Gastroesophageal sphincter (tissue), 4 donors: ENCODE measurements around the gene VIPR2. TPM values are rescaled to one million over a fixed set of nuclear protein-coding genes. Genes with fewer than 3 reads are reported as not detected.

Experiments
- ATAC-seq: fragments of 150-250 bp; one replicate; pipeline ENCODE4 v1.9.1; 2016; ENCODE audit warnings: mild to moderate bottlenecking, moderate library complexity
- H3K27ac ChIP-seq, 4 donors: fragments of 200-600 bp; sonication (generic) in 3 of 4; 1 replicate in 3 of 4; 2 replicates in 1 of 4; pipeline ENCODE4 v1.5.1; 2016 to 2019
- H3K27me3 ChIP-seq: fragments of 200-600 bp; sonication (generic); one replicate; pipeline ENCODE4 v1.5.1; 2019
- H3K36me3 ChIP-seq, 2 donors: fragments of 200-600 bp; sonication (generic); one replicate each; pipeline ENCODE4 v1.5.1; 2019; ENCODE audit warnings: control low read depth in 1 of 2
- H3K4me1 ChIP-seq, 3 donors: fragments of 200-600 bp; sonication (generic); 1 replicate in 2 of 3; 2 replicates in 1 of 3; pipeline ENCODE4 v1.5.1; 2016 to 2019; ENCODE audit warnings: control low read depth in 2 of 3
- H3K4me3 ChIP-seq, 2 donors: fragments of 200-600 bp; sonication (generic); one replicate each; pipeline ENCODE4 v1.5.1; 2019; ENCODE audit warnings: mild to moderate bottlenecking in 1 of 2, moderate library complexity in 1 of 2
- H3K9me3 ChIP-seq, 3 donors: fragments of 200-600 bp; sonication (generic); one replicate each; pipeline ENCODE4 v1.5.1; 2017 to 2019; ENCODE audit warnings: control low read depth in 2 of 3
- CTCF ChIP-seq, 4 experiments: fragments of 200-600 bp in 2 of 4; fragments of 450-650 bp in 2 of 4; sonication (generic) in 1 of 4; IDR thresholded peaks; one replicate each; pipeline ENCODE4 v1.5.1; 2017 to 2019; ENCODE audit warnings: antibody characterized with exemption in 4 of 4, mild to moderate bottlenecking in 2 of 4, moderate library complexity in 2 of 4
- EP300 ChIP-seq: sonication (generic); formaldehyde crosslinking; IDR thresholded peaks from one replicate; pipeline ENCODE4 v1.6.1; 2017; ENCODE audit warnings: antibody characterized with exemption, mild to moderate bottlenecking
- POLR2A ChIP-seq, 2 donors: fragments of 450-650 bp; IDR thresholded peaks; one replicate each; pipeline ENCODE4 v1.6.1; 2017; ENCODE audit warnings: antibody characterized with exemption in 2 of 2, mild to moderate bottlenecking in 2 of 2, moderate library complexity in 1 of 2
- POLR2AphosphoS5 ChIP-seq: sonication (generic); formaldehyde crosslinking; IDR thresholded peaks from one replicate; pipeline ENCODE4 v1.6.1; 2017; ENCODE audit warnings: antibody characterized with exemption
- WGBS, 2 donors: methylation state at CpG; one replicate each; pipeline ENCODE4 v1.1.5; 2018; ENCODE audit warnings: low coverage in 1 of 2; 5-methylcytosine and 5-hydroxymethylcytosine counted together
- total RNA-seq, 4 donors: library from RNA; depleted of rRNA; stranded (reverse); fragments of >200 nt; gene quantifications; one replicate each; pipeline ENCODE4 v1.1.0, GENCODE V29; 2016

The VIPR2 gene
- total RNA-seq, 4 donors from 2014 or later: 13.3 to 52.5 (median 27.4) TPM

- H3K4me1 ChIP-seq: peaks cover 0 to 11% (median 0%) of the 10 kb centered on the region in 3 donors
- 82% methylated on average over 3 of the region's 12 CpGs; no CpG with 5 or more reads in 1 of the 2 donors for WGBS, 2 donors
- no peak for ATAC-seq
- no peak overlapping the region for H3K27ac ChIP-seq
- peaks cover 93% of the 10 kb centered on the region for H3K27me3 ChIP-seq
- H3K9me3 ChIP-seq: peaks cover 0 to 19% (median 0%) of the 10 kb centered on the region in 3 donors
- no peaks in the 10 kb centered on the region for H3K36me3 ChIP-seq
- H3K4me3 ChIP-seq: no peak overlapping the region
- TF ChIP-seq EP300 (no peak), CTCF (IDR thresholded peaks at IDR 0.05) (no peak), POLR2A (IDR thresholded peaks at IDR 0.05) (no peak), POLR2AphosphoS5 (no peak)
Measured at GRCh38 chr7:158993591-158993990, 151.1 kb downstream of the VIPR2 start.

- 23% methylated on average over 8 of the region's 28 CpGs; no CpG with 5 or more reads in 1 of the 2 donors for WGBS, 2 donors
- H3K4me3 ChIP-seq: no peak overlapping the region
- peaks cover 0 to 19% (median 0%) of the 10 kb centered on the region in 3 donors for H3K9me3 ChIP-seq
- H3K4me1 ChIP-seq: peaks cover 0 to 11% (median 0%) of the 10 kb centered on the region in 3 donors
- no peaks in the 10 kb centered on the region for H3K36me3 ChIP-seq
- ATAC-seq: no peak
- H3K27me3 ChIP-seq: peaks cover 95% of the 10 kb centered on the region
- TF ChIP-seq EP300 (no peak), POLR2AphosphoS5 (no peak), POLR2A (IDR thresholded peaks at IDR 0.05) (no peak), CTCF (IDR thresholded peaks at IDR 0.05) (no peak)
- no peak overlapping the region for H3K27ac ChIP-seq
Measured at GRCh38 chr7:158992759-158993158, 151.9 kb downstream of the VIPR2 start.

- Histone ChIP-seq H3K4me3 (no peak overlapping the region), H3K27me3 (peaks cover 87% of the 10 kb centered on the region), H3K4me1 (peaks cover 0 to 4% (median 0%) of the 10 kb centered on the region in 3 donors), H3K36me3 (no peaks in the 10 kb centered on the region), H3K27ac (no peak overlapping the region), H3K9me3 (peaks cover 0 to 19% (median 0%) of the 10 kb centered on the region in 3 donors)
- no peak for ATAC-seq
- WGBS, 2 donors: 33 to 58% methylated on average over 2 to 8 of the region's 21 CpGs
- TF ChIP-seq EP300: no peak
- TF ChIP-seq POLR2A (IDR thresholded peaks at IDR 0.05): no peak
- TF ChIP-seq POLR2AphosphoS5: no peak
- TF ChIP-seq CTCF (IDR thresholded peaks at IDR 0.05): no peak
Measured at GRCh38 chr7:158991824-158992621, 152.6 kb downstream of the VIPR2 start.

- Histone ChIP-seq H3K27ac (no peak overlapping the region), H3K36me3 (no peaks in the 10 kb centered on the region), H3K9me3 (peaks cover 0 to 6% (median 0%) of the 10 kb centered on the region in 3 donors), H3K27me3 (peaks cover 57% of the 10 kb centered on the region), H3K4me1 (no peaks in the 10 kb centered on the region), H3K4me3 (no peak overlapping the region)
- WGBS, 2 donors: 34% methylated on average over 2 of the region's 2 CpGs; no CpG with 5 or more reads in 1 of the 2 donors
- ATAC-seq: no peak
- TF ChIP-seq POLR2A (IDR thresholded peaks at IDR 0.05): no peak
- TF ChIP-seq POLR2AphosphoS5: no peak
- no peak for TF ChIP-seq CTCF (IDR thresholded peaks at IDR 0.05)
- no peak for TF ChIP-seq EP300
Measured at GRCh38 chr7:158988996-158989395, 155.7 kb downstream of the VIPR2 start.
